ENCODE results near the gene NCMAP. TPM values are rescaled to one million over a fixed set of nuclear protein-coding genes. Genes with fewer than 3 reads are reported as not detected.

Gene NCMAP
- total RNA-seq, 1 experiment from 2014 or later, result 78.8 TPM

GRCh38 chr1:24568475-24568874 is 12.6 kb downstream of the NCMAP start:
- DNase-seq, result no peak
- CTCF ChIA-PET, result interaction anchor here (1.0 to 1.4 kb wide), 8 partner anchors 9 to 27 kb away, joined by 3 to 9 read pairs (median 4); no protein-coding TSS in a partner anchor
- no TSS peak for BruUV-seq (replicated peaks)
- no peaks in the 10 kb centered on the region for H3K9me3 Mint-ChIP-seq (ENCODE audit: low read depth, unreplicated experiment)
- H3K27me3 Mint-ChIP-seq (ENCODE audit: unreplicated experiment), result no peaks in the 10 kb centered on the region
- TF ChIP-seq, protein P1, sequence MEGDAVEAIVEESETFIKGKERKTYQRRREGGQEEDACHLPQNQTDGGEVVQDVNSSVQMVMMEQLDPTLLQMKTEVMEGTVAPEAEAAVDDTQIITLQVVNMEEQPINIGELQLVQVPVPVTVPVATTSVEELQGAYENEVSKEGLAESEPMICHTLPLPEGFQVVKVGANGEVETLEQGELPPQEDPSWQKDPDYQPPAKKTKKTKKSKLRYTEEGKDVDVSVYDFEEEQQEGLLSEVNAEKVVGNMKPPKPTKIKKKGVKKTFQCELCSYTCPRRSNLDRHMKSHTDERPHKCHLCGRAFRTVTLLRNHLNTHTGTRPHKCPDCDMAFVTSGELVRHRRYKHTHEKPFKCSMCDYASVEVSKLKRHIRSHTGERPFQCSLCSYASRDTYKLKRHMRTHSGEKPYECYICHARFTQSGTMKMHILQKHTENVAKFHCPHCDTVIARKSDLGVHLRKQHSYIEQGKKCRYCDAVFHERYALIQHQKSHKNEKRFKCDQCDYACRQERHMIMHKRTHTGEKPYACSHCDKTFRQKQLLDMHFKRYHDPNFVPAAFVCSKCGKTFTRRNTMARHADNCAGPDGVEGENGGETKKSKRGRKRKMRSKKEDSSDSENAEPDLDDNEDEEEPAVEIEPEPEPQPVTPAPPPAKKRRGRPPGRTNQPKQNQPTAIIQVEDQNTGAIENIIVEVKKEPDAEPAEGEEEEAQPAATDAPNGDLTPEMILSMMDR (IDR thresholded peaks at IDR 0.05; ENCODE audit: unreplicated experiment), result no peak
- H3K4me3 Mint-ChIP-seq (ENCODE audit: low read depth, unreplicated experiment), result no peak overlapping the region
- intact Hi-C loops (cut with micrococcal nuclease; ENCODE audit: unreplicated experiment), result no loop called here
- peaks cover 50% of the 10 kb centered on the region for H3K4me1 Mint-ChIP-seq (ENCODE audit: low read depth, unreplicated experiment)
- peak overlapping the region; percentile 74 for H3K27ac Mint-ChIP-seq (ENCODE audit: unreplicated experiment)
- peaks cover 17% of the 10 kb centered on the region for H3K36me3 Mint-ChIP-seq (ENCODE audit: insufficient read depth, unreplicated experiment)

DNA sequence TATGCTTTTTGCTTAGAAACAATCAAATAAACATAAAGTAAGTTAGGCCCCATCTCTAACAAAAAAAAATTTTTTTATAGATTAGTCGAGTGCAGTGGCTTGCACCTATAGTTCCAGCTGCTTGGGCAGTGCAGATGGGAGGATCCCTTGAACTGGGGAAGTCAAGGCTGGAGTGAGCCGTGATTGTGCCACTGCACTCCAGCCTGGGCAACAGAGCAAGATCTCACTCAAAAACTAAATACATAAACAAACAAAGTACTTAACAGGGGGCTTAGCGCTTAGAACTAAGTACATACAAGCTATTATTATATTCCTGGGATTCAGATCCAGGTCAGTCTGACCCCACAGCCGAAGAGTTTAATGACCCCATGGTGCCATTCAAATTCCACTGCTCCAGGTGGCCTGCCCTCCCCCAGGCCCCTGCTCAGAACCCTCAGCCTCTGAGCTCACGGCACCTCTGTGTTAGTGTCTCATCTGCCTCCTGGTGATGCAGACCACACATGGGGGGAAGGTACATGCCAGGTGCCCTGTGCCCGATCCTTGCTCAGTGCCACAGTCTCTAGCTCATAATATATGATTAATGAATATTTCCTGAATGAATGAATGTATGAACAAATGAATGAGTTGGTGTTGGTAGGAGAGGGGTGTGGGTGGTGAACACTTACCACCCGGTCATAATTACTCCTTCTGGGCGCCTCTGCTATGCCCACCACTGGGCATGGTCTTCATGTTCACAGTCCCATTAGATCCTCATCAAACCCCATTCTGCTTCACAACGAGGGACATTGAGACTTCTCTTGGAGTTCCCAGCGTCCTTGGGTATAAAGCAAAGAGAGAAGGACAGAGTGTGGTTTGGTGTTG is 14.6 kb downstream of the NCMAP start:
- intact Hi-C loops (cut with micrococcal nuclease; ENCODE audit: unreplicated experiment), result no loop called here
- H3K27me3 Mint-ChIP-seq (ENCODE audit: unreplicated experiment), result no peaks in the 10 kb centered on the region
- no peak overlapping the region for H3K4me3 Mint-ChIP-seq (ENCODE audit: low read depth, unreplicated experiment)
- TF ChIP-seq, protein P1 (IDR thresholded peaks at IDR 0.05; ENCODE audit: unreplicated experiment), result no peak
- no TSS peak for BruUV-seq (replicated peaks)
- CTCF ChIA-PET, result interaction anchor here (1.1 kb wide), 1 partner anchor 16 kb away, joined by 11 read pairs; no protein-coding TSS in a partner anchor
- DNase-seq, result no peak
- peaks cover 30% of the 10 kb centered on the region for H3K4me1 Mint-ChIP-seq (ENCODE audit: low read depth, unreplicated experiment)
- peaks cover 14% of the 10 kb centered on the region for H3K36me3 Mint-ChIP-seq (ENCODE audit: insufficient read depth, unreplicated experiment)
- no peaks in the 10 kb centered on the region for H3K9me3 Mint-ChIP-seq (ENCODE audit: low read depth, unreplicated experiment)
- H3K27ac Mint-ChIP-seq (ENCODE audit: unreplicated experiment), result no peak overlapping the region

DNA sequence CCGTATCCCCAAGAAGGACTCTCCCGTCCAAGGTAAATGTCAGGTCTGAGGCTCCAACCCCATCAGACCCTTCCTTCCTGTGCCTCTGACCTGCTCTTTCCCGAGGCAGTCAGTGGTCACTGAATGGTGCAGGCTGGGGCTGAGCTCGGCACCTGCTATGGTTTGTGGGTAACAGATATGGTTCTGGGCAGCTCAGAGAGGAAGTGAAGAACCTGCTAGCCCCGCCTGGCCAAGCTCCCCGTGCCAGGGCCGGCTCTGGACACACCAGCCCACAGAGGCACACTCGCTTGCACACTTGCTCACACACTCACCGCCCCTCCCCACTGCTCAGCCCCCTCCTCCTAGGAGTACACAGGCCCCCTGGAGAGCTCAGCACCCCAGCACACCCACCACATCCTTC is 16.4 kb downstream of the NCMAP start:
- no peaks in the 10 kb centered on the region for H3K27me3 Mint-ChIP-seq (ENCODE audit: unreplicated experiment)
- intact Hi-C loops (cut with micrococcal nuclease; ENCODE audit: unreplicated experiment), result no loop called here
- no TSS peak for BruUV-seq (replicated peaks)
- H3K36me3 Mint-ChIP-seq (ENCODE audit: insufficient read depth, unreplicated experiment), result peaks cover 13% of the 10 kb centered on the region
- peaks cover 21% of the 10 kb centered on the region for H3K4me1 Mint-ChIP-seq (ENCODE audit: low read depth, unreplicated experiment)
- no peak overlapping the region for H3K27ac Mint-ChIP-seq (ENCODE audit: unreplicated experiment)
- CTCF ChIA-PET, result no interaction called here
- TF ChIP-seq, protein P1 (IDR thresholded peaks at IDR 0.05; ENCODE audit: unreplicated experiment), result no peak
- DNase-seq, result no peak
- H3K9me3 Mint-ChIP-seq (ENCODE audit: low read depth, unreplicated experiment), result no peaks in the 10 kb centered on the region
- no peak overlapping the region for H3K4me3 Mint-ChIP-seq (ENCODE audit: low read depth, unreplicated experiment)

DNA sequence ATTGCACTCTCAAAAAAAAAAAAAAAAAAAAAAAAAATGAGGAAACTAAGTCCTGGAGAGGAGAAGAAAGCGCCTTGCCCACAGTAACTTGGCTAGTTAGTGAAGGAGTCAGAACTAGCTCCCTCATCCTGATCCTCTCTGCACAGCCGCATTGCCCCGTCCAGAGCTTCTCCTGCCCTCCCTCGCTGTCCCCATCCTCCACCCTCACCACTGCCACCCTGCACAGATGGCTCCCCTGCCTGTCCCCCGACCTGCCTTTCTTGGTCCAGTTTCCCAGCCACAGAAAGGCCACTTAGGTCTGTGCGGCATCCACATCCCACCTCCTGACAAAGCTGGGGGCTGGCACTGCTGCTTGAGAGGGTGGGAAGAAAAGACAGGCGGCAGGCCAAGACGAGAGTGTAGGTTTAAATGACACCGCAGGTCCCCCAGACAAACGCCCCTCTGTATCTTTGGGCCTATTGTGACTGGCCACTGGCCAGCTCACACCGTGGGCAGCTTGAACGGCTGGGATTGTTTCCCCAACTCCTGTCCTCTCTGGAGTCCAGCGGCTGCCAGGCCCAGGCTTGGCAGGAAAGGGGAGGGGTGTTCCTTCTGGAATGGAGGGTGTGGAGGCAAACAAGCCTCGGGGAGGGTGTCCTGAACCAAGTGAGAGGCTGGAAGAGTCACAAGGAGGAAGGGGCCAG is 20.2 kb downstream of the NCMAP start:
- Mint-ChIP-seq H3K36me3 (ENCODE audit: insufficient read depth, unreplicated experiment) (peaks cover 24% of the 10 kb centered on the region), H3K9me3 (ENCODE audit: low read depth, unreplicated experiment) (no peaks in the 10 kb centered on the region), H3K27me3 (ENCODE audit: unreplicated experiment) (no peaks in the 10 kb centered on the region), H3K4me3 (ENCODE audit: low read depth, unreplicated experiment) (peak overlapping the region; percentile 28), H3K27ac (ENCODE audit: unreplicated experiment) (peak overlapping the region; percentile 58), H3K4me1 (ENCODE audit: low read depth, unreplicated experiment) (peaks cover 10% of the 10 kb centered on the region)
- no TSS peak for BruUV-seq (replicated peaks)
- CTCF ChIA-PET, result interaction anchor here (0.7 to 1.4 kb wide), 4 partner anchors 11 to 656 kb away, joined by 3 to 6 read pairs (median 4); partner anchors contain the start of gene SYF2
- peak; percentile 34 for DNase-seq
- intact Hi-C loops (cut with micrococcal nuclease; ENCODE audit: unreplicated experiment), result no loop called here
- TF ChIP-seq, protein P1 (IDR thresholded peaks at IDR 0.05; ENCODE audit: unreplicated experiment), result no peak
